HepG2 (cell line): ENCODE measurements around the gene RHBDD2. TPM values are rescaled to one million over a fixed set of nuclear protein-coding genes. Genes with fewer than 3 reads are reported as not detected.
A peak's percentile ranks its signal among the peaks of the same experiment; 100 is the strongest.

Experiments used
- BORCS8-MEF2B ChIP-seq: sonication (generic); formaldehyde crosslinking; IDR thresholded peaks from 2 replicates; pipeline ENCODE4 v1.8.0; 2022; ENCODE audit warnings: mild to moderate bottlenecking, missing genetic modification reagents
- FOXP4 ChIP-seq: sonication (generic); formaldehyde crosslinking; IDR thresholded peaks from 2 replicates; pipeline ENCODE4 v1.4.0; 2020; ENCODE audit warnings: missing genetic modification reagents
- HNF1A ChIP-seq, 2 experiments: sonication (generic) in 1 of 2; formaldehyde crosslinking in 1 of 2; IDR thresholded peaks; 2 replicates each; pipeline versions ENCODE4 v1.4.0 to v1.6.1; 2016 to 2020; ENCODE audit warnings: borderline replicate concordance in 1 of 2, low read depth in 1 of 2, mild to moderate bottlenecking in 1 of 2, missing genetic modification reagents in 1 of 2
- KAT7 ChIP-seq: IDR thresholded peaks from 2 replicates; pipeline ENCODE4 v1.6.1; 2018; ENCODE audit warnings: borderline replicate concordance, missing compliant biosample characterization
- MBNL3 ChIP-seq: fragments of 250-450 bp; sonication (Bioruptor Pico); conservative IDR thresholded peaks from 2 replicates; pipeline ENCODE4 v1.8.0; 2022; ENCODE audit warnings: mild to moderate bottlenecking, inconsistent platforms
- MTF1 ChIP-seq: sonication (generic); formaldehyde crosslinking; IDR thresholded peaks from 2 replicates; pipeline ENCODE4 v1.5.0; 2020; ENCODE audit warnings: missing genetic modification reagents
- NCOA1 ChIP-seq: sonication (generic); formaldehyde crosslinking; IDR thresholded peaks from 2 replicates; pipeline ENCODE4 v1.9.0; 2021; ENCODE audit warnings: missing genetic modification reagents
- NFYC ChIP-seq: IDR thresholded peaks from 2 replicates; pipeline ENCODE4 v1.6.1; 2016; ENCODE audit warnings: missing genetic modification reagents, missing compliant biosample characterization
- SAP130 ChIP-seq: IDR thresholded peaks from 2 replicates; pipeline ENCODE4 v1.6.1; 2016; ENCODE audit warnings: low read depth
- SKI ChIP-seq: fragments of 450-650 bp; IDR thresholded peaks from one replicate; pipeline ENCODE4 v1.6.1; 2018; ENCODE audit warnings: mild to moderate bottlenecking; ENCODE audit not compliant: partially characterized antibody
- ZFP91 ChIP-seq: sonication (generic); formaldehyde crosslinking; IDR thresholded peaks from 2 replicates; pipeline ENCODE4 v1.9.0; 2022; ENCODE audit warnings: missing genetic modification reagents, mild to moderate bottlenecking, borderline replicate concordance
- ZKSCAN1 ChIP-seq: fragments of 150-350 bp; IDR thresholded peaks from 2 replicates; pipeline ENCODE4 v1.6.1; 2014; ENCODE audit warnings: low read length
- ZNF484 ChIP-seq: sonication (generic); formaldehyde crosslinking; IDR thresholded peaks from 2 replicates; pipeline ENCODE4 v1.5.1; 2020; ENCODE audit warnings: mild to moderate bottlenecking, low read depth, missing genetic modification reagents, borderline replicate concordance
- ZNF616 ChIP-seq: sonication (generic); formaldehyde crosslinking; IDR thresholded peaks from 2 replicates; pipeline ENCODE4 v1.5.0; 2020; ENCODE audit warnings: low read depth, mild to moderate bottlenecking, missing genetic modification reagents
- ZNF747 ChIP-seq: sonication (generic); formaldehyde crosslinking; IDR thresholded peaks from 2 replicates; pipeline ENCODE4 v1.8.1; 2023; ENCODE audit warnings: missing genetic modification reagents, mild to moderate bottlenecking, borderline replicate concordance
- ZNF770 ChIP-seq: sonication (generic); formaldehyde crosslinking; IDR thresholded peaks from 2 replicates; pipeline ENCODE4 v1.5.0; 2020; ENCODE audit warnings: mild to moderate bottlenecking, missing genetic modification reagents
- ZNF83 ChIP-seq: sonication (generic); formaldehyde crosslinking; IDR thresholded peaks from 2 replicates; pipeline ENCODE4 v1.4.0; 2020; ENCODE audit warnings: missing genetic modification reagents, mild to moderate bottlenecking, borderline replicate concordance
- polyA plus RNA-seq, 8 experiments: library from polyadenylated mRNA; depleted of rRNA in 3 of 8; stranded (reverse) in 7 of 8; unstranded in 1 of 8; fragments of >200 nt; fragmentation: Illumina TruSeq in 4 of 8; extraction: Trizol in 4 of 8; gene quantifications; 2 replicates each; pipeline versions ENCODE4 v1.2.1 to v1.2.3, GENCODE V29; 2011 to 2016; ENCODE audit warnings: low read depth in 4 of 8, missing spikeins in 1 of 8, mixed read lengths in 1 of 8; ENCODE audit not compliant: insufficient read depth in 1 of 8
- total RNA-seq, 5 experiments: library from RNA; depleted of rRNA; stranded (reverse); fragments of >200 nt; fragmentation: Illumina TruSeq; extraction: Trizol; gene quantifications; 2 replicates each; pipeline ENCODE4 v1.2.3, GENCODE V29; 2016; ENCODE audit warnings: low read depth in 1 of 5
- TF ChIP-seq, protein P1 (sequence below): sonication (generic); formaldehyde crosslinking; conservative IDR thresholded peaks from 2 replicates; pipeline ENCODE4 v1.4.0; 2020; ENCODE audit warnings: missing genetic modification reagents

Gene RHBDD2
- total and polyA plus RNA-seq, 2 of the 13 experiments (the other 11 are each of a cell fraction or from before 2014, with no cell fraction given) = 23.1 to 26.4 TPM

DNA sequence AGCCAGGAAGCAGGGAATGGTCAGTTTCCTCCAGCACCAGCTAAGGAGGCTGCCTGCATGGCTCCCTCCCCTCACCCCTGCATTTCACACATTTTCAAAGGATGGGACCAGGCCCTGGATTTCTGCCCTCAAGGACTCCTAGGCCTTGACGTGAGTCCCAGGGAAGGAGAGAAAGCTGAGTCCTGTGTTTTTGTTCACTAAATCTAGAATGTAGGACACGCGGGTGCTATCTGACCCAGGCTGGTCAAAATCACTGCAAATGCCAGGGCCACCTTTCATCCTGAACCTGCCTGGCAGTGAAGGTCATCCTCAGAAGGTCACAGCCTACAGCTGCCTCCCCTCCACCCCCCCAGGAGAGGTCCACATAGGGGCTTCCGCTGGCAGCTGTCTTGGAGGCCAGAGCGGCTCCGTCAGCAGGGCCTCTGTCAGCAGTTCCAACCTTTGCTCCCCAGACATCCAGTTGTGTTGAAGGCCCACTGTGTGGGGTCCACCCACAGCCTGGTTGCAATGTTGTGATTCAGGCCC, 18.0 kb downstream of the RHBDD2 start (continued):
- TF ChIP-seq FOXP4 (CRISPR knock-in tag) (no peak), ZFP91 (CRISPR knock-in tag) (peak; percentile 17; the same call in 1 of the 2 replicates), ZNF83 (CRISPR knock-in tag) (no peak), KAT7 (CRISPR knock-in tag) (no peak), MTF1 (no peak), ZNF616 (CRISPR knock-in tag) (no peak), SAP130 (peak; percentile 56; the same call in 1 of the 2 replicates), ZNF484 (CRISPR knock-in tag) (no peak), SKI (peak; percentile 24), ZKSCAN1 (peak; percentile 95), ZNF770 (CRISPR knock-in tag) (peak; percentile 97), MBNL3 (no peak), ZNF747 (peak; percentile 7; the same call in 1 of the 2 replicates), HNF1A (IDR thresholded peaks at IDR 0.05; ENCODE audit: low read depth) (no peak), HNF1A (CRISPR knock-in tag; IDR thresholded peaks at IDR 0.05; ENCODE audit: borderline replicate concordance) (no peak), NFYC (CRISPR knock-in tag) (no peak), NCOA1 (CRISPR knock-in tag) (no peak), BORCS8-MEF2B (CRISPR knock-in tag) (no peak)
- TF ChIP-seq, protein P1, sequence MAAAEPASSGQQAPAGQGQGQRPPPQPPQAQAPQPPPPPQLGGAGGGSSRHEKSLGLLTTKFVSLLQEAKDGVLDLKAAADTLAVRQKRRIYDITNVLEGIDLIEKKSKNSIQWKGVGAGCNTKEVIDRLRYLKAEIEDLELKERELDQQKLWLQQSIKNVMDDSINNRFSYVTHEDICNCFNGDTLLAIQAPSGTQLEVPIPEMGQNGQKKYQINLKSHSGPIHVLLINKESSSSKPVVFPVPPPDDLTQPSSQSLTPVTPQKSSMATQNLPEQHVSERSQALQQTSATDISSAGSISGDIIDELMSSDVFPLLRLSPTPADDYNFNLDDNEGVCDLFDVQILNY (CRISPR knock-in tag) = no peak
